ENCODE measurements around the gene FIS1.
A peak's percentile ranks its signal among the peaks of the same experiment; 100 is the strongest.
"Not testable (repeated sequence)": the region's sequence is repeated elsewhere in the genome, so short reads cannot be mapped to it uniquely, and the experiment has no call there.

Gene FIS1

GRCh38 chr7:101244375-101245146 is at the start of gene FIS1:
Gene FIS1 (minus strand): TSS chr7:101245081. CDS start chr7:101245004, 77 bp downstream.
- DNase-seq, result peak; percentile 92

GRCh38 chr7:101294039-101294831 is 49.4 kb upstream of the FIS1 start:
- no peak for DNase-seq

GRCh38 chr7:101293069-101294021 is 48.5 kb upstream of the FIS1 start:
- DNase-seq, result not testable (repeated sequence)

- not testable (repeated sequence) for DNase-seq
Measured at GRCh38 chr7:101292566-101292965, 47.7 kb upstream of the FIS1 start.

GRCh38 chr7:101290186-101291037 is 45.5 kb upstream of the FIS1 start:
- DNase-seq, result peak; percentile 58

- not testable (repeated sequence) for DNase-seq
Measured at GRCh38 chr7:101289687-101290086, 44.8 kb upstream of the FIS1 start.

GRCh38 chr7:101288439-101288838 is 43.6 kb upstream of the FIS1 start:
- DNase-seq, result no peak

GRCh38 chr7:101287032-101287431 is 42.2 kb upstream of the FIS1 start:
- DNase-seq, result no peak

GRCh38 chr7:101285880-101286279 is 41.0 kb upstream of the FIS1 start:
- not testable (repeated sequence) for DNase-seq

GRCh38 chr7:101285171-101285570 is 40.3 kb upstream of the FIS1 start:
- DNase-seq, result no peak

GRCh38 chr7:101280912-101281311 is 36.0 kb upstream of the FIS1 start:
- not testable (repeated sequence) for DNase-seq

- DNase-seq, result no peak
Measured at GRCh38 chr7:101278461-101279292, 33.8 kb upstream of the FIS1 start.

GRCh38 chr7:101277155-101277554 is 32.3 kb upstream of the FIS1 start:
- no peak for DNase-seq

- DNase-seq, result no peak
Measured at GRCh38 chr7:101273206-101273605, 28.3 kb upstream of the FIS1 start.

- no peak for DNase-seq
Measured at GRCh38 chr7:101271021-101271420, 26.1 kb upstream of the FIS1 start.

GRCh38 chr7:101269664-101270063 is 24.8 kb upstream of the FIS1 start:
- no peak for DNase-seq

- DNase-seq, result no peak
Measured at GRCh38 chr7:101265622-101266516, 21.0 kb upstream of the FIS1 start.

GRCh38 chr7:101264102-101264706 is 19.3 kb upstream of the FIS1 start:
- not testable (repeated sequence) for DNase-seq

GRCh38 chr7:101258243-101258731 is 13.4 kb upstream of the FIS1 start:
- DNase-seq, result no peak

All from CD4-positive, alpha-beta T cell treated with Interleukin-12 subunit alpha and Interleukin-12 subunit beta, for 1 hour (primary cell).